Breast epithelium (tissue), 3 donors: ENCODE data around the gene IRF2BPL.

Experiments
- POLR2AphosphoS5 ChIP-seq, 3 donors: sonication (generic); formaldehyde crosslinking; IDR thresholded peaks; one replicate each; pipeline ENCODE4 v1.6.1; 2017; ENCODE audit warnings: antibody characterized with exemption in 3 of 3
- TF ChIP-seq, protein P1 (sequence below), 3 donors: fragments of 450-650 bp; IDR thresholded peaks; one replicate each; pipeline ENCODE4 v1.5.1; 2016 to 2017; ENCODE audit warnings: antibody characterized with exemption in 3 of 3, mild to moderate bottlenecking in 3 of 3, moderate library complexity in 3 of 3

DNA sequence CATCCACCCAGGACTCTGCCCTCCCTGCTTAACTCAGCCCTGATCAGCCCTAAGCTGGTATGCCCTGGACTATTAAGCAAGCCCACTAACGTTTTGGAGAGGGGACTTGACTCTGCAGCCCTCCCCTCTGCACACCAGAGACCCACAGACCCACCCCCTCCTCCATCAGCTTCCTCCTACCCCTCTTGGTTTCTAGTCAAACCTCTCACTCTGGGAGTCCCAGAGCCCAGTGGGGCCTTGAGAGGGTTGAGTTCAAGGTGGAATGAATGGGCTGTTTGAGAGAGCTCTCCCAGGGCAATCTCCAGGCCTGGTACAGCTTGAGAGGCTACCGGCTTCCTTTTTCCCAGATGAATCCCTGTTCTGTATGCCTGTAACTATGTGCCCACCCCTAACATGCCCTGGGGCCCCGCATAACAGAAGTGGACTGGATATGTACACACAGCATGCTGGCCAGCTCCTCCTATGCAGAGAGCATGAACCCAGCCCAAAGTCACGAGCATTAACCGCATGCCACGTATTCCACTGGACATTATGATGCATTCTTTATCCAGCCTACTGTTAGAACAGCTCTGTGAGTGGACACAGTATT is 43.6 kb downstream of the IRF2BPL start:
- TF ChIP-seq, protein P1, sequence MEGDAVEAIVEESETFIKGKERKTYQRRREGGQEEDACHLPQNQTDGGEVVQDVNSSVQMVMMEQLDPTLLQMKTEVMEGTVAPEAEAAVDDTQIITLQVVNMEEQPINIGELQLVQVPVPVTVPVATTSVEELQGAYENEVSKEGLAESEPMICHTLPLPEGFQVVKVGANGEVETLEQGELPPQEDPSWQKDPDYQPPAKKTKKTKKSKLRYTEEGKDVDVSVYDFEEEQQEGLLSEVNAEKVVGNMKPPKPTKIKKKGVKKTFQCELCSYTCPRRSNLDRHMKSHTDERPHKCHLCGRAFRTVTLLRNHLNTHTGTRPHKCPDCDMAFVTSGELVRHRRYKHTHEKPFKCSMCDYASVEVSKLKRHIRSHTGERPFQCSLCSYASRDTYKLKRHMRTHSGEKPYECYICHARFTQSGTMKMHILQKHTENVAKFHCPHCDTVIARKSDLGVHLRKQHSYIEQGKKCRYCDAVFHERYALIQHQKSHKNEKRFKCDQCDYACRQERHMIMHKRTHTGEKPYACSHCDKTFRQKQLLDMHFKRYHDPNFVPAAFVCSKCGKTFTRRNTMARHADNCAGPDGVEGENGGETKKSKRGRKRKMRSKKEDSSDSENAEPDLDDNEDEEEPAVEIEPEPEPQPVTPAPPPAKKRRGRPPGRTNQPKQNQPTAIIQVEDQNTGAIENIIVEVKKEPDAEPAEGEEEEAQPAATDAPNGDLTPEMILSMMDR (IDR thresholded peaks at IDR 0.05): no peak
- TF ChIP-seq POLR2AphosphoS5 (IDR thresholded peaks at IDR 0.05): no peak
